ENCODE results near the gene PRSS53.
"Not testable (repeated sequence)": the region's sequence is repeated elsewhere in the genome, so short reads cannot be mapped to it uniquely, and the experiment has no call there.

PRSS53 gene

GRCh38 chr16:31088459-31089183 is at the start of gene PRSS53:
Gene PRSS53 (minus strand): TSS chr16:31088943. CDS start chr16:31088809, 134 bp downstream.
- in situ Hi-C loops (cut with MboI; ENCODE audit: low sequenced_read_pairs), result no loop called here

GRCh38 chr16:31136822-31137499 is 48.2 kb upstream of the PRSS53 start:
- in situ Hi-C loops (cut with MboI; ENCODE audit: low sequenced_read_pairs), result not testable (repeated sequence)

- in situ Hi-C loops (cut with MboI; ENCODE audit: low sequenced_read_pairs), result no loop called here
Measured at GRCh38 chr16:31136287-31136662, 47.5 kb upstream of the PRSS53 start.

DNA sequence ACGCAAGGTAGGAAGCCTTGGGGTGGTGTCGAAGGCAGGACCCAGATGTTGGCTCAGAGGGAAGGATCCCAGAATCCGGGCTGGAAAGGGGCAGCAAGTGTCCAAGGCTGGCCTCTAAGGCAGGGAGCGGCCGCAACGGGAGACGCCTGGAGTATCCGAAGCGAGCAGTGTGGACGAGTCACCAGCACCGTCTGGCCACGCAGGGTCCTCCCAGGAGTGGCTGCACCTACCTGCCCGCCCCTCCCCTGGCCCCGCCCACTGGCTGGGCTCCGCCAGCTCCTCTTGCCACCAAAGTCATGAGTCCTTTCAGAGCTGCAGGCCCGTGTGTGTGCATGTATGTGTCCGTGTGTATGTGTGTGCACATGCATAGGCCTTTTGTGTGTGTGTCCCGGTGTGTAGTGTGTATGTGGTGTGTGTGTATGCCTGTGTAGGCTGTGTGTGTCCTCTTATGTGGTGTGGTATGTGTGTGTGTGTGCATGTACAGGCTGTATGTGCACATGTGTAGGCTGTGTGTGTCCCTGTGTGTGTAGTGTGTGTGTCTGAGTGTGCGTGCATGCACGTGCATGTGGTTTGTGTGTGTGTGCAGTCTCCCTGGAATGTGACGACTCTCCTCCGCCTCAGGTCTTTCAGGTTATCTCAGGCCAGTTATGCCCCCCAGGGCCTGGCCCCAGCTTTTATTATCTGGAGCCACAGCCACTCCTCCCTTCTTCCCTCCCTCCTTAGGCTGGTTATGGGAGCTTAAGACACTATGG is 47.0 kb upstream of the PRSS53 start, which contains the start of gene PRSS8:
Gene PRSS8 (minus strand): TSS at position 193 of the 752 bp plus-strand sequence. CDS start 229 bp downstream, outside the sequence.
- in situ Hi-C loops (cut with MboI; ENCODE audit: low sequenced_read_pairs), result no loop called here

DNA sequence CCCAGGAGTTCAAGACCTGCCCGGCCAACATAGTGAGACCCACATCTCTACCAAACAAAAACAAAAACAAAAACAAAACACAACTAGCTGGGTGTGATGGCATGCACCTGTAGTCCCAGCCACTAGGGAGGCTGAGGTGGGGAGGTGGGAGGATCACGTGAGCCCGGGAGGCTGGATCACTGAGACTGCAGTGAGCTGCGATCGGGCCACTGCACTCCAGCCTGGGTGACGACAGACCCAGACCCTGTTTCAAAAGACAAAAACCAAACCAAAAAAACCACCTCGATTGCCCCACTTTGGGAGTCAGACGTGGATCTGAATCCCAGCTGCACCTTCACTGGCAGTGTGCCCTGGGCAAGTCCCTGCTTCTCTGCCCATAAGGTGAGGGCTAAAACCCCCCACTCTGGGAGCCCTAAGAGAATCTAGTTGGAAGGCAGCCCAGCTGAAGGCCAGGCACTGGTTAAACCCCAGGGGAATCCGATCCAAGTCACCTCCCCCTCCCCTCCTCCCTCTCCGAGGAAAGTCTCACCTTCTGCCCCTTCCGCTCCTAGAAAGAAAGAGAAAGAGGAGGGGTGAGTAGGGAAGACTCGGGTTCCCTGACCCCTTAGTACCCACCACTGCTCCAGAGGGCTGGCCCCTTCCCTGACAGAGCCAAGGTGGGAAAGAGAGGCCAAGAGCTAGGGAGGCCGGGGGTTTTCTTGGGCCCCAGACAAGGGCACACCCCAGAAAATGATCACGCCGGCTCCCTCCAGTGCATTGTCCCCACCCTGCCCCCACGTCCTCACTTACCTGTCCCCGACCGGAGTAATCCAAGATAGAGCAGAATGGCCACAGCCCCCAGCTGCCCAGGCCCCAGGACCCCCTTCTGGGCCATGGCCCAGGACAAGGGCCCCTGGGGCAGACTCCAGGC is 46.1 kb upstream of the PRSS53 start:
- in situ Hi-C loops (cut with MboI; ENCODE audit: low sequenced_read_pairs), result no loop called here

GRCh38 chr16:31134091-31134571 is 45.4 kb upstream of the PRSS53 start:
- in situ Hi-C loops (cut with MboI; ENCODE audit: low sequenced_read_pairs), result no loop called here

- in situ Hi-C loops (cut with MboI; ENCODE audit: low sequenced_read_pairs), result no loop called here
Measured at GRCh38 chr16:31133046-31133501, 44.3 kb upstream of the PRSS53 start.

DNA sequence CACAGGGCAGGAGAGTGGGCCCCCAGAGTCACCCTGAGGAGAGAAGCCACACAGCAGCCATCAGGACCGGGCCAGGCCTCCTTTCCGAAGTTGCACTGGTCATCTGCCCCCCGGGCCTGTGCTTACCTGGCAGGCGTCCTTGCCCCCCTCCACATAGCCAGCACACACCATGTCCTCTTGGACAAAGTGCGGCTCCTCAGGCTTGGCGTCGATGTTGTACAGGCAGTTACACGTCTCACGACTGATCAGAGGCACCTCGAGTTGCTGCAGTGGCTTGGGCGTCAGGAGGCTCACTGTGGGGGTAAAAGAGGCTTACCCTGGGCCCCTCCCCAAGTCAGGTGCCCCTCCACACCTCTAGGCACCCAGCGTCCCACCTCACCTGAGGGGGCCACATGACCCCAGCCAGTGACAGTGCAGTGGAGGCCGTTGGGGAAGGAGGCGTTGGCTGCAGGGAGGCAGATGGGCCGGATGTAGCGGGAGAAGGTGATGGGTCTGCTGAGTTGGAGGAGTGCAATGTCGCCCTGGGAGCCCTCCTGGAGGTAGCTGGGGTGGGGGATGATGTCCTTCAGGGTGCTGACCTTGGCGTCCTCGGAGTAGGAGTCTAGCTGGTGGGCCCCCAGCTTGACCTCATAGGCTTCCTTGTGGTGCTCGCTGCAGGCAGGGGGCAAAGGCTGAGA is 43.7 kb upstream of the PRSS53 start:
- in situ Hi-C loops (cut with MboI; ENCODE audit: low sequenced_read_pairs), result no loop called here

DNA sequence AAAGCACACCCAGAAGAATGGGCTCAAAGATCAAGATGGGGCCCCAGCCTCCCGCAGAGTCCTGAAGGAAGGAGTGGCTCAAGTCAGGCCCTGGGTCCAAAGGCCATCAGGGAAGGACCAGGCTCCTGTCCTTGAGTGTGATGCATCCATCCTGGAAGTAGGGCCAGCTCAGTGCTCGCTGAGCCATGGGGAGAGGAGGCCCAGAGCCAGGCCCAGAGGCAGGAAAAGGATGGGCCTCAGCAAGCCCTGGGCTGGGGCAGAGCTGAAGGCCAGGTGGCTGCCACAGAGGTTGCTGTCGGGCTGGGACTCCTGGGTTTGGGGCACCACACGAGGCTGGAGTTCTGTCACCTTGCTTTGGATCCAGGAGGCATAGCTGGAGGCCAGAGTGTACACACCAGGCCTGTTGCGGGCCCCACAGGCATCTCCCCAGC is 43.1 kb upstream of the PRSS53 start:
- in situ Hi-C loops (cut with MboI; ENCODE audit: low sequenced_read_pairs), result no loop called here

GRCh38 chr16:31131416-31131815 is 42.7 kb upstream of the PRSS53 start:
- in situ Hi-C loops (cut with MboI; ENCODE audit: low sequenced_read_pairs), result no loop called here

GRCh38 chr16:31130899-31131298 is 42.2 kb upstream of the PRSS53 start:
- in situ Hi-C loops (cut with MboI; ENCODE audit: low sequenced_read_pairs), result no loop called here

- in situ Hi-C loops (cut with MboI; ENCODE audit: low sequenced_read_pairs), result no loop called here
Measured at GRCh38 chr16:31130336-31130891, 41.7 kb upstream of the PRSS53 start.

DNA sequence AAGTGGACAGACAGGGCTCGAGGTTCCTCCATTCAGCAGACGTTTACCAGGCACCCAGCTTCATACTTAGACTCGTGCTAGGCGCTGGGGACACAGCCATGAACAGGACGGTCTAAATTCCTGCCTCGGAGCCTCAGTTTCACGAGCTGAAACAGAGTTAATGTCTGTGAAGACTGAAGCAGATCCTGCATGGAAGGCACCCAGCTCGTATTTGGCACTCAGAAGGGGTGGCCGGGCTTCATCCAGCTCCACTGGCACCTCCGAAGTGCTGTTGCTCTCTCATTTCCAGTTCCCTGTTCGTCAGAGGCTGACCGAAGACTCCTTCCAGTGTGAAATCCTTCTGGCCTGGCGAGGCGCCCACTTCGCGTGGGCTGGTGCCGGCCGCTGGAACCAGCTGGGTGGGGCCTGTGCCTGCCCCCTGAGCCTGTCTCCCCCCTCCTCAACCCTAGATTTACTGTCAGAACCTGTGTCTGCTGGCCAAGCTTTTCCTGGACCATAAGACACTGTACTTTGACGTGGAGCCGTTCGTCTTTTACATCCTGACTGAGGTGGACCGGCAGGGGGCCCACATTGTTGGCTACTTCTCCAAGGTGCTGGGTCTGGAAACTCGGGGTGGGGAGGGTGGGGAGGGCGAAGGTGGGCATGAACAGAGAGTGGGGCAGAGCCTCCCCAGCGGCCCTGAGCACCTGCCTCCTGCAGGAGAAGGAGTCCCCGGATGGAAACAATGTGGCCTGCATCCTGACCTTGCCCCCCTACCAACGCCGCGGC is 41.0 kb upstream of the PRSS53 start:
- in situ Hi-C loops (cut with MboI; ENCODE audit: low sequenced_read_pairs), result no loop called here

GRCh38 chr16:31128711-31129567 is 40.2 kb upstream of the PRSS53 start:
- in situ Hi-C loops (cut with MboI; ENCODE audit: low sequenced_read_pairs), result no loop called here

GRCh38 chr16:31127182-31127581 is 38.4 kb upstream of the PRSS53 start:
- in situ Hi-C loops (cut with MboI; ENCODE audit: low sequenced_read_pairs), result no loop called here

GRCh38 chr16:31125844-31126243 is 37.1 kb upstream of the PRSS53 start:
- in situ Hi-C loops (cut with MboI; ENCODE audit: low sequenced_read_pairs), result no loop called here

DNA sequence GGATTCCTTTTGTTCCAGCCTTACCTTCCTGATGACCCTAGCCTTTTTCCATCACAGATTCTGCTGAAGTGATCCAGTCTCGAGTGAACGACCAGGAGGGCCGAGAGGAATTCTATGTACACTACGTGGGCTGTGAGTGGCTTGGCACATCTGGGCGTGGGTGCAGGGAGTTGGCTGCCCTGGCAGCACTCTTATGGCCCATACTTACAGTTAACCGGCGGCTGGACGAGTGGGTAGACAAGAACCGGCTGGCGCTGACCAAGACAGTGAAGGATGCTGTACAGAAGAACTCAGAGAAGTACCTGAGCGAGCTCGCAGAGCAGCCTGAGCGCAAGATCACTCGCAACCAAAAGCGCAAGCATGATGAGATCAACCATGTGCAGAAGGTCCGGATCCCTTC is 31.4 kb upstream of the PRSS53 start:
- in situ Hi-C loops (cut with MboI; ENCODE audit: low sequenced_read_pairs), result no loop called here

Measured in HL-60/S4 treated with phorbol 12-myristate 13-acetate at 8.2 ng/mL for 4 days and 3 days (cell line).